ENCODE results near the gene QRICH1.

QRICH1 gene

DNA sequence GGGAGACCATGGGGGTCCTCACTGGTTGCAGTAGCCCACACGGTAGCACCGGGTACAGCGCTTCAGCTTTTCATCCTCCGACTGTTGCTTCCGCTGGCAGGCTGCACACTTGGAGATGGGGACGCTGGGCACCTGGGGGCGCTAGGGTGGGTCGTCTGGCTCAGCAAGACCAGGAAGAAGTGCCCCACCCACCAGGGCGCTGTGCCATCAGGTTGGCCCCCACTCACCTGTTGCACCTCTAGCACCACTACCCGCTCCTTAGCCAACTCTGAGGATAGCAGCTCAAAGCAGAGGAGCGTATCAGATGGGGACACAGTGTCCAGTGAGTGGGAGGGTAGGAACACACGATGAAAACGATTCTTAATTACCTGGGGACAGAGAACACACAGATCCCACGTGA, 18.4 kb upstream of the QRICH1 start:
- DNase-seq, result no peak

DNA sequence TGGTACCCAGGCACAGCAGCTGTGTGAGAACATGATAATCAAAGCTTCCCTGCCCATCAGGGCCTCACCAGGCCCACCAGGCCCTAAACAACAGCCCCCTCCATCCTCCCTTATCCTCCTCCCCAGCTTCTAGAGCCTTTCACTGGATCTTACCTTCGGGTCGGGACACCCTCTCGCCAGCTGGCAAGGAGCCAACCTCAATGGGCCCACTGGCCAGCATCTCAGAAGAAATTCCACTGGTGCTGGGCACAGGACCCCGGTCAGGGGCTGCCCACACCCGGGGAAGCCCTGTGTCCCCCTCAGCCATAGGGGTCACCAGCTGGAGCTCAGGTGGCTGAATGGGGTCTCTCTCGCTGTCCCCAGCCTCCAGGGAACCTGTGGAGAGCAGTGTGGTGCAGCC, 17.5 kb upstream of the QRICH1 start:
- no peak for DNase-seq

DNA sequence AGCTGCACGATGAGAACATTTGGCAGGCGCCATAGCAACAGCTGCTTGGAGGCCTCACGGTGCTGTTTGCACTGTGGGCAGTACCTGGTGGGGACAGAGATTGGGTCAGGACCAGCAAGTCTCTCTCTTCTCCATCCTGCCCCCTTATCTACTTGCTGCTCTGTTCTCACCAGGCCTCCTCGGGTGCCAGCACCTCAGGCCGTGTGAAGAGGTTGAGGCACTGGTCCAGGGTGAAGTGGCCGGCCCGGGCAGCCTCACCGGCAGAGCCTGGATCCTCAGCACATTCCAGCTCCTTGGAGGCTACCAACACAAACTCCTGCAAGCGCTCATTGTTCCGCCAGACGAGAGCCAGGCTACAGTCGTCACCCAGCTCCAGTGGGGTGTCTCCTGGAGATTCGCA, 16.9 kb upstream of the QRICH1 start:
- DNase-seq, result no peak

DNA sequence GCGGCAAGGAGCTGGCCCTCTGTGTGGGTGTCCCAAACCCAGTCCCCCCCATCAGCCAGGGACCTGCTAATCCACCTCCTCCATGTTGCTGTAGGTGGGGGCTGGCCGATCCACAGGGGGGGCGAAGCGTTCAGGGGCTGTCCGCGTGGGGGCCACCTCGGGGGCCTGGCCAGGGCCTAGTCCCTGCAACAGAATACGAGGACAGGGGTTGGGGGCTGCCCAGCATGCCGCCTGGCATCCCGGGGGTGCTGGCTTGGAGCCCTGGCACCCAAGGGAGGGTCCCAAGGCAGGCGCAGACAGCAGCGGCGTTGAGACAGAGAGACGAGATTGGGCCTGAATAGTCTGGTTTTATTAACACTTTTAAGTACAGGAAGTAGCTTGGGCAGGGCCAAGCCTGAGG, 14.5 kb upstream of the QRICH1 start:
- DNase-seq, result no peak

DNA sequence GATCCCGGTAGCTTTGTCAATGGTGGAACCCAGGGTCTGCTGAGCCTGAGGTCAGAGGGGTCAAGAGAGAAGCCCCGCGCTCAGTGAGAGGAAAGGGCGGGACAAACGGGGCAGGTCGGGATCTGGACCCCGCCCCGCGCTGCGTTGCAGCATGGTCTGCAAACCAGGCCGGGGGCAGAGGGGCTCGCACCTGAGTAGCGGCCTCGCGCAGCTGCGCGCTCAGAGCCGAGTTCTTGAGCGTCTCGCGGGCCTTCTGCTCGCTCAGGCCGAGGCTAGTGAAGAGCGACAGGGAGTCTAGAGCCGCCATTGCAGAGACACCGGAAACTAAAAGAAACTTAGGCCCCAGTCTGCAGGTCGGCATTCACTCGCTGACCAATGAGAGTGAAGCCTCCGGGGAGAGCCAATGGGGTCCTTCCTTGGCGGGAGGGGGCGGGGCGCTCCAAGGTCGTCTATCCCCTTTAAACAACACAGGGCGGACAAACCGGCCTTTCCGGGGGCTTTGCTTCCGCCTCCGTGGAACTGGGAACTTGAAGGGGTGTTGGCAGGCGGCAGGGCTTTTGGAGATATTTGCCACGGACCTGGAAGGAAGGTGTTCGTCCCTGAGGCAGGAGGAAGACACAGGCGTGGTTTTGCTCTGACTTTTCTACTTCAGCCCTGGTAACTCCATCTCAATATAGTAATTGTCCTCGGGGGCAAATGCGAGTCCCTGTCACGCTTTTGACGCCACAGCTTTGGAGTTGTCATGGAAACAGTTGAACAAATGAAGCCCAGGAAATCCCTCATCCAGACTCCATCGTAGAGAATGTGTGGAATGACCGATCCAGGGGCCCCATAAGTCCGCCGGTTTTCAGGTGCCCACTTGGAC, 10.8 kb upstream of the QRICH1 start, which contains the start of gene QARS1:
QARS1 (minus strand) TSS at position 331 of the 865 bp plus-strand sequence; CDS start at position 307, 24 bp downstream.
- peak; percentile 89 for DNase-seq

DNA sequence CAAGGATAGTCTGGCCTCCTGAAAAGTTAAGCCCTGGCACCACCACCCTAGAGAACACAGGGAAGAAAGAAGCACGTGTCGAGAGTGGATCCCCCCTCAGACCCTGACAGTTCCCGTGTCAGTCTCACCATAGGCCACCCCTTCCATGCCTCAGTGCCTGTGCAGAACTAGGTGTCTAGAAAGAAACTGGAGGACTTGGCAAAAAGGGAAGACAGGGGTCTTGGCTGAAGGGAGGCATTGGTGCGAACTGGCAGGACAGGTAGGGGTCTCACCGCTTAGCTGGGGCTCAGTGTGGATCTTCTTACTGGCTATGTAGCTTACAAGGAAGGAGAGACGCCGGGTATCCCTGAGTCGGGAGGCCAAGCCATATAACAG, 10.2 kb upstream of the QRICH1 start:
- no peak for DNase-seq

DNA sequence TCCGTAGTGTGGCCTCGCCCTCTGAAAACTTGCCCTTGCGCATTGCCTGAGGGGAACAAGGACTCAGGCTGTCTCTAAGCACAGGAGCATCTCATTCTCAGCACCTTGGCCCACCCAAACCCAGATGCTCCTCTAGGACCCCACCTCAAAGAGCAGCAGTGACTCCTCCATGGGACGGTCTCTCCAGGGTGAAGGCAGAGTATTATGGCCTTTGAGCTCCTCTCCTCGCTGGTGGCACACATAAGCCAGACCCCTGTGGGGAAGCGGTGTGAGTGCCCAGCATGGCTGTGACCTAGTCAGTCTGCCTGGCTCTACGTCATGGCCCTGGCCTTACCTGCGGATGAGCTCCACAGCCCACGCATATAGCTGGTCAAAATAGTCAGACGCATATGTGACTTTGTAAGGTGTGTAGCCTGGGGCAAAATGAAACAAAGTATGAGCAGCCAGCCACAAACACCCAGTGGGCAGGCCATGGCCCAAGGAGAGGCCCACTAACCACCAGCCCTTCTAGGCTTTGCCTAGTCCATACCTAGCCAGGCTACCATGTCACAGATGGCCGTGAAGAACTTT, 6.3 kb upstream of the QRICH1 start:
- DNase-seq, result no peak

DNA sequence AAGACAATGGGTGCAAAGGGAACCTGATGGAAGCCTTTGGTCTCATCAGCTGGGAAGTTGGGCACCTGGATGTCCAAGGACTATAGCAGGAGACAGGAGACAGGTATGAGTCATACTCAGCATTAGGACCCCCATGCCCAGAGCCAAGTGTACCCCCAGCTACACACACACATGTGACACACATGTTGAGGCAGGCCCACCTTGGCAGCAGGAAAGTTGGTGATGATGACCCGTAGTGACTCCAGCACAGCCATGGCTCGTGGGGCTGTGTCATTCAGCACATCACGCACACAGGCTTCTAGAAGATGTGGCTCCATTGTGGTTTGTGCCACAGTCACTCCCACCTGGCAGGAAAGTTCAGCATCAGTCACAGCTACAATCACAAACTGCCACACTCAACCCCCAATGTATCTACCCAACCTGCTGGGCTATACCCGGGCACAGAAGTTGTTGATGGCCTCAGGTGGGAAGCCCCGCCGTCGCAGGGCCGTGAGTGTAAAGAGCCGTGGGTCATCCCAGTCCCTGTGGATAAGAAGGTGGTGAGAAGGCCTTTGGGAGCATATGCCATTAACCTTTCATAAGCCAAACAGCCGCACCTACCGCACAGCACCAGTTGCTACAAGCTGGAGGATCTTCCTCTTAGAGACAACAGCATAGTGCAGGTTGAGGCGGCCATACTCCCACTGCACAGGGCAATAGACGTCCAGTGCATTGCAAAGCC, 5.2 kb upstream of the QRICH1 start:
- DNase-seq, result no peak

DNA sequence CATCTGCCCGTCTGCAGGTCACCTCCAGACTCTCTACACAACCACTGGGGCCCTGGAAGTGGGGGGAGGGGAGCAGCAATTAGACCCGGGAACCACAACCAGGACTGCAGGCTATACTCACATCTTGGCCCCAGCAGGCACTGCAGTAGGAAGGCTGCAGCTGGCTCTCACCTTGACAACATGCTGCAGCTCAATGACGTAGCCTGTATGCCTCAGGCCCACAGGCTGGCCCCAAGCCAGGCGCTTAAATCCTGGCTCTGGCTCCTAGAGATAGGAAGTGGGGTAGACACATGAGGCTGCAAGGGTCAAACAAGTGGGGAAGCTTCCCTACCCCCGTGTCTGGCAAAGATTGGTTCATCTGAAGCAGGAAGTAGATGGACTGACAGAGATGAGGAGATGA, 4.6 kb upstream of the QRICH1 start:
- DNase-seq, result no peak

DNA sequence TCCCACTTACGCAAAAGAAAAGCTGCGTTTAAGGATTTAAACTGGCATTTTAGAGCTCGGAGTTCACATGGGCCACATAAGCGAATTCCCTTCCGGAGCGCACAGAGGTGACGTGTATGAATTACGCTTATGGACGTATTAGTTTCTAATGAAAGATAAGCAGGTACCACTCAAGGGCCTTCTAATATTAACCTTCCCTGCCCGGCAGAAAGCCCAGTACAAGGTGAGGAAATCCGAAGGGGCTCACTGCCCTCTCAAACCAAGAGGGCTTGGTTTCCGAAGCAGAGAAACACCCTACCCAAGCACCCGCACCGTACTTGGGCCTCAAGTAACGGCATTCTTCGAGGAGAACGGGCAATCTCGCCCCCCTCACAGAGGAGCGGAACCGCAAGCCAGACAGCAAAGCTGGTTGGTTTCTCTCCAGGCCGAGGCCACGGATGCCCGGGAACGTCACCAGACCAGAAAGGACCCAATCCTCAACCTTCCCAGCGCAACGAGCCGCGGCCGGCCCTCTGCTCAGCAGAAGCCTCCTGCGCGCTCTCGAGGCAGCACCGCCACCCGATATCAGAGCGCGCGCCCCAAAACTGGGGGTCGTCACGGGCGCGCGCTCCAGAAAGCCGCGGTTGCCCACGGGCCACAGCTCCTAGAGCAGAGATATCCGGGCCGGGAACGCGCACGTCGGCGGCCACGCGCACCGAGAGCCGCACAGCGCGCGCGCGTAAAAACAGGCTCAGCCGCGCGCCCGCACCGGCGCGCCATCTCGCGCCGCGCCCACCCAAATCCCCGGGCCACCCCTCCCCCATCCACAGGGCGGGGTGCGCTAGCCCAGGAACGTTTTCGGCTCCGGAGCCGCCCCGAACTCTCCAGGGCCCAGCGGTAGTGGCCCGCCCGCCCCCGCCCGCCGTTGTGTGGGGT, 676 bp downstream of the QRICH1 start:
- DNase-seq, result peak; percentile 82

DNA sequence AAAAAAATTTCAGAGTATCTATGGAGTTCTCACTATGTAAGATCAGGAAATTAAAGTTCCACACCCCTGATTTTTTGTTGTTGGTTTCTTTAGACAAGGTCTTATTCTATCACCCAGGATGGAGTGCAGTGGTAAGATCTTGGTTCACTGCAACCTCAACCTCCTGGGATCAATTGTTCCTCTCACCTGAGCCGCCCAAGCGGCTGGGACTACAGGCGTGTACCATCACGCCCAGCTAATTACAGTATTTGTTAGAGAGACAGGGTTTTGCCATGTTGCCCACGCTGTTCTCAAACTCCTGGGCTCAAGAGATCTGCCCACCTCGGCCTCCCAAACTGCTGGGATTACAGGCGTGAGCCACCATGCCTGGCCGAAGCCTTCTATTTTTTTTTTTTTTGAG, 12.4 kb downstream of the QRICH1 start:
- no peak for DNase-seq

DNA sequence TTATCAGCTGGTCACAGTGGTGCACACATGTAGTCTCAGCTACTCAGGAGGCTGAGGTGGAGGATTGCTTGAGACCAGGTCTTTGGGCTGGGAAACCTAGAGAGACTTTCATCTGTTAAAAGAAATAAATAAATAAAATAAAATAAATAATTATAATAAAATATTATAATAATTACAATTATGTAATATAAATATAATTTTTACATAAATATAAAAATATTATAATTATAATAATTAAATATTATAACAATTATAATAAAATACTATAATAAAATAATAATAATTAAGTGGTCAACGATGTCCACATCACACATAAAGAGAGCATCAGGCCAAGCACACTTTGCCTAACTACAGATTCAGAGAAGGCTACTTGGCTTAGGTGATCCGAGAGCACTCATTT, 14.6 kb downstream of the QRICH1 start:
- DNase-seq, result no peak

DNA sequence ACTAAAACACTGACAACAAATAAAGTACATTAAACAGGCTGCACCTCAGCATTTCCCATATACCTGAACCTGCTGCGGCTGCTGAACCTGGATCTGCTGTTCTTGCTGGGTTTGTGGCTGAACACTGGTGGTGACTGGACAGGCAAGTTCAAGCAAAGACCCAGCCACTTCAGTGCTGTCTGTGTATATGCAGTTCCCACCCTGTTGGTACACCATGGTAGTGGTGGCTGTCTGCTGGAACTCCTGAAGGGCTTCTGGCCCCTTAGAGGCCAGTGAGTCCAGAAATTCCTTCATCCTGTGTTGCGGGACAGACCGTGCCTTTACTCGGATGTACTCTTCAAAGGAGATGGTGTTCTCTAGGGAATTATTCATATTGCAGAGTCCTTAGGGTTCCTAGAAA, 17.2 kb downstream of the QRICH1 start:
- DNase-seq, result no peak

DNA sequence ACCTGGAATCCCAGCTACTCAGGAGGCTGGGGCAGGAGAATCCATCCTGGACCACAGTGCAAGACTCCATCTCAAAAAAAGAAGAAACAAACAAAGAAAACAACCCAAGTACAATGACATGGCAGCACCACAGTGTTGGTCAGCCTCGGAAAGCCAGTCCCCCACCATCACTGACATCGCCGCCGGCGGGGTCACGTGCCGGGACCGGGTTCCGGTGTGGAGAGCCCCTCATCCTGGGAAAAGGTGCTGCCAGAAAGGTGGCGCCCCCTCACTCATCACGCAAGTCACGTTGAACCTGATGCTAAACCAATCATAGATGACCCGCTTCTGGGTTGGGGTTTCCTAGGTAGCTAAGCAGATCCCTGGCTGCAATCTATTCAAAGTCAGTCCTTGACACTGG, 17.8 kb downstream of the QRICH1 start:
- no peak for DNase-seq

DNA sequence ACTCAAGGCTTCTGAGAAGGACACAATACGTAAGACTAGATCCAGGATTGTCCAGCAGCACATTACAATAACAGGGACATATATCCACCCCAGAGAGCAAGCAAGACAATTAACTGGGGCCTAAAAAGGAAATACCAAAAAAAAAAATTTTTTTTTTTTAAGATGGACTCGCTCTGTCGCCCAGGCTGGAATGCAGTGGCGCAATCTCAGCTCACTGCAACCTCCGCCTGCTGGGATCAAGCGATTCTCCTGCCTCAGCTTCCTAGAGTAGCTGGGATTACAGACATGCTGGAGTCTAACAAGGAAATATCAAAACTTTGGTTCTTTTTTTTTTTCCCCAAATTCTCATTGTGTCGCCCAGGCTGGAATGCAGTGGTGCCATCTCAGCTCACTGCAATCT, 35.9 kb downstream of the QRICH1 start:
- DNase-seq, result no peak

DNA sequence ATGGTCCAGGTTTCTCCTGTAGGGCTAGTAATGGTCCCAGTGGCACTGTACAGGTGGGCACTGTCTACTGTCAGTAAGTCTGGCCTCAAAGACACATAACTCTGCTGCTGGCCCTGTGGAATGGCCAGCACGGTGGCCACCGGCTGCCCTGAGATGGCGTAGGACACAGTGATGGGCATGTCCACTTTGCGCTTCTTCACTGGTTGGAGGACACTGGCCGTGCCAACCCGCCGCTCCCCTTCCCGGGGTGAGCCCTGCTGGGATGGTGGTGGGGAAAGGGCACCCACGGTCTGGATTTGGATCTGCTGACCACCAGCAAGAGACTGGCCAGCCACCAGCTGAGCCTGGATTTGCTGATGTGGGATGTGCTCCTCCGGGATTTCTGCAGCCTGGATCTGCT, 36.6 kb downstream of the QRICH1 start:
- no peak for DNase-seq

DNA sequence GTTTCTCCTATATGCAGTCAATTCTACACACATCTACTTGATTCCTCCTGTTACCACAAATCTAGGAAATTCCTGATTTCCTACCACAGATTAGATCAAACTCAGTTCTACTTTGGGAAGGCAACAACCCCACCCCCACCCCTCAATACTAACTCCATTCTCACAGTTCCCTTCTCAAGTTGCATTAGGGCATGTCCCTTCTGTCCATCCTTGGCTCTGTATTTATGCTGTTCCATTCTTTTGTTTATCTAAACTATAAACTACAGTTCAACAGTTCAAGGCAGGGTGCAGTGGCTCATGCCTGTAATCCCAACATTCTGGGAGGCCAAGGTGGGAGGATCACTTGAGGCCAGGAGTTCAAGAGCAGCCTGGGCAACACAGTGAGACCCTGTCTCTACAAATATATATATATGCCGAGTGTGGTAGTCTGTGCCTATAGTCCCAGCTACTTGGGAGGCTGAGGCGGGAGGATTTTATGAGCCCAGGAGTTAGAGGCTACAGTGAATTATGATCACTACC, 39.5 kb downstream of the QRICH1 start:
- no peak for DNase-seq

DNA sequence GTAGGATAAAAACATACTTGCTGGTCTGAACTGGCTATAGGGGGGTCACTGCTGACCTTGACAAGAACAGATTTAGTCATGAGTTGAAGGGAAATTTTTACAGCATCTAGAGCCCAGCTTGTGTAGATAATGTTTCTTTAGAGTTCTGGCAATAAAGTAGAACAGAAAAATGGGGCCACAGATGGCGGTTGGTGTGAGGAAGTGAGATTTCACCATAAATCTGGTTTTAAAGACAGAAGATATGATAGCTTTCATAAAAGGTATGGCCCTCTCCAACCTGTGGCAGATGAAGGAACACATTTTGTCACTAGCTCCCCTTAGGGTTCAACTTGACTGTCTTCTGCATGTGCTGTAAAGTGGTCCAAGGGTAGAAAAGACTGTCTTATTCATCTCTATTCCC, 40.3 kb downstream of the QRICH1 start:
- no peak for DNase-seq

DNA sequence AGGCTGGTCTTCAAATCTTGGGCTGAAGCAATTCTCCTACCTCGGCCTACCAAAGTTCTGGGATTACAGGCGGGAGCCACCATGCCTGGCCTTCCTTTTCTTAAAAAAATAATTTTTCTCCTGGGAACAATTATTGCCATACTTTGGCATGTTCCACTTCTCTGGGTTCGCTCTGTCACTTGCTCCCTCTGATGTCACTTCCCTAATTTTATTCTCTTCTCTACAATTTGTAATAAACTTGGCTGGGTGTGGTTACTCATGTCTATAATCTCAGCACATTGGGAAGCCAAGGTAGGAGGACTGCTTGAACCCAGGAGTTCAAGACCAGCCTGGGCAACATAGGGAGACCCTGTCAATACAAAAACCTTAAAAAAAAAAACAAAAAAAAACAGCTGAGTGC, 58.6 kb downstream of the QRICH1 start:
- DNase-seq, result no peak

DNA sequence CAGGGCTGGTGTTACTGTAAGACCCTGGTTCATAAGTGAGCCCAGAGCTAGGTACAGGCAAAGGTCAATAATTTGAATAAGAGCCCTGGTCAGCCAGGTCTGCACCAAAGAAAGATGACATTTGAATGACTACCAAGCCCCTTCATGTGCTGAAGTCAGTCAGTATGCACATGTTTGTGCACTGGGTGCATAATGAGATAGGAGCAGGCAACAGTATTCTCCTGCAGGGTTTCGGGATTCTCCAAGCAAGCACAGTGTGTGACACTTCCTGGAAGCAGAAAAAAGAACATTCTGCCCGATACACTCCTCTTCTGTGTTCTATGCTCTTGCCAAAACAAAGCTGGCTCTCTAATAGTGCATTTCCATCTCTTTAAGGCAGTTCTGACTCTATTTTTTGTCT, 59.2 kb downstream of the QRICH1 start:
- no peak for DNase-seq

DNA sequence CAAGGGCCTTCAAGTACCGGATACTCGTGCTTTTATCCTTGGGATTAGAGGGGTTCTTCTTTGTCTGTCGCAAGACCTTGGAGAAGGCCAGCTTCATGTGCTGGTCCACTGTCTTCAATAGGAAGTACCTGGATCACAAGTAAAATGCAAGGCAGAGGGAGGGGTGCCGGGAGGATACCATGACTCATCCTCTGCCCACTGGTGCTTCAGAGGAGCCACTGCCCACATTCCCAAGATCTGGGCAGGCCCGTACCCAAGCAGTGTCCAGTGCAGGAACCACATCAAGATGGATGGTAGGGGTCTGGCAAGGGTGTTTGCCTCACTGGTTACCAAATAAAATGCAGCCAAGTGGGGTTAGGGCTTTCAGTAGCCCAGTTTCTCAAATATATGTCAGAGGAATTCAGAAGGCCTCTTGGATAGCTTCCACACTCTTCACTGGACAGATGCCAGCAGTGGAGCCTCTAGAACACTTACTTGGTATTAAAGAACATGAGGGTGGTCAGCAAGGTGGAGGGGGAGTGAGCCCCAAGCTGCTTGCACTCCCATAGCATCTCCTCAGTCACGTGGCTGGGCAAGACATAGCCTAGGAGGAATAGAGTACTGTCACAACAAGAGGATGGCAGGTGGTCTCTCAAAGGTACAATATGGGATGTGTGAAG, 61.1 kb downstream of the QRICH1 start:
- DNase-seq, result no peak

DNA sequence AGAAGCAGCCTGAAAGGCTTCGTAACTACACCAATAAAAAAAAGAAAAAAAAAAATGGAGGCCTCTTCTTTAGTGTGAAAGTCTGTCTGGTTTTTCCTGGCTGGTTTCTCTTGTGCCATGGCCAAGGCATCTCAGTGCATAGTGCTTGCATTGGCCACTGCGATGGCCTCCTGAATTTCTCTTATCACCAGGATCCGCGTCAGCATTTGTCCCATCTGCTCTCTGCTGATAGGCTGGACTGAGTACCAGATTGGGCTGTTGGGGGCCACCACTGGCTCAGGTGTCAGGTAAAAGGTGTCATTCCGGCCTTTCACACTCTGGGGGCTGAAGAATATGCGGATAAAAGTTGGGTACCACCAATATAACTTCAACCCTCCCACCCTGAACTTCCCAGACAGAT, 63.5 kb downstream of the QRICH1 start:
- DNase-seq, result no peak

All from stimulated activated CD4-positive, alpha-beta T cell treated with anti-CD3 and anti-CD28 coated beads, Interleukin-1b, Interleukin-23, amount 100 ng/mL, for 48 hours (primary cell).